ENCODE measurements around the gene KIAA0319L.

DNA sequence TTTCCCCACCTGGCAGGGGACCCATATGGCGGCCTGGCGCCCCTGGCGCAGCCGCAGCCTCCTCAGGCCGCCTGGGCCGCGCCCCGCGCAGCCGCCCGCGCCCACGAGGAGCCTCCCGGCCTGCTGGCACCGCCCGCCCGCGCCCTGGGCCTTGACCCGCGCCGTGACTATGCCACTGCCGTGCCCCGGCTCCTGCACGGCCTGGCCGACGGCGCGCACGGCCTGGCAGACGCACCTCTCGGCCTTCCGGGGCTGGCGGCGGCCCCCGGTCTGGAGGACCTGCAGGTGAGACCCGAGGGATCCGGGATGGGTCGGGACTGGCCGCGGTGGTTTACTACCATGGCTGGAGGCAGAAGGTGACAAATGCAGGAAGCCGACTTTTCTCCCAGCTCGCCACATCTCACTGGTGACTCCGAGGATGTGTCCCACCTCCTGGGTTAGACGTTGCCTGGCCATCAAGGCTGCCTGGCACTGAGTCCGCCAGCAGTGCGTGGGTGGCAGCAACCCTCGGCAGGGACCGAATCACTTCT is 17.0 kb upstream of the KIAA0319L start:
- TF ChIP-seq, protein P1, sequence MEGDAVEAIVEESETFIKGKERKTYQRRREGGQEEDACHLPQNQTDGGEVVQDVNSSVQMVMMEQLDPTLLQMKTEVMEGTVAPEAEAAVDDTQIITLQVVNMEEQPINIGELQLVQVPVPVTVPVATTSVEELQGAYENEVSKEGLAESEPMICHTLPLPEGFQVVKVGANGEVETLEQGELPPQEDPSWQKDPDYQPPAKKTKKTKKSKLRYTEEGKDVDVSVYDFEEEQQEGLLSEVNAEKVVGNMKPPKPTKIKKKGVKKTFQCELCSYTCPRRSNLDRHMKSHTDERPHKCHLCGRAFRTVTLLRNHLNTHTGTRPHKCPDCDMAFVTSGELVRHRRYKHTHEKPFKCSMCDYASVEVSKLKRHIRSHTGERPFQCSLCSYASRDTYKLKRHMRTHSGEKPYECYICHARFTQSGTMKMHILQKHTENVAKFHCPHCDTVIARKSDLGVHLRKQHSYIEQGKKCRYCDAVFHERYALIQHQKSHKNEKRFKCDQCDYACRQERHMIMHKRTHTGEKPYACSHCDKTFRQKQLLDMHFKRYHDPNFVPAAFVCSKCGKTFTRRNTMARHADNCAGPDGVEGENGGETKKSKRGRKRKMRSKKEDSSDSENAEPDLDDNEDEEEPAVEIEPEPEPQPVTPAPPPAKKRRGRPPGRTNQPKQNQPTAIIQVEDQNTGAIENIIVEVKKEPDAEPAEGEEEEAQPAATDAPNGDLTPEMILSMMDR (IDR thresholded peaks at IDR 0.05), result no peak
- TF ChIP-seq POLR2A (IDR thresholded peaks at IDR 0.05), result no peak
